ENCODE measurements around the gene SLC52A1.
"Not testable (repeated sequence)": the region's sequence is repeated elsewhere in the genome, so short reads cannot be mapped to it uniquely, and the experiment has no call there.

SLC52A1 gene

GRCh38 chr17:5032865-5033264 is 2.4 kb downstream of the SLC52A1 start:
- Histone ChIP-seq H3K9ac (no peak overlapping the region), H3K4me2 (no peak overlapping the region), H3K36me3 (no peaks in the 10 kb centered on the region), H3K27ac (no peak overlapping the region), H4K20me1 (no peaks in the 10 kb centered on the region), H3K4me1 (peaks cover 27% of the 10 kb centered on the region), H3K9me3 (no peaks in the 10 kb centered on the region), H3K27me3 (no peaks in the 10 kb centered on the region), H3K4me3 (no peak overlapping the region)
- no peak for TF ChIP-seq Cebpa-rat (IDR thresholded peaks at IDR 0.05)

GRCh38 chr17:5031365-5032082 is 3.7 kb downstream of the SLC52A1 start:
- no peak for TF ChIP-seq Cebpa-rat (IDR thresholded peaks at IDR 0.05)
- no peaks in the 10 kb centered on the region for H3K36me3 ChIP-seq
- no peaks in the 10 kb centered on the region for H4K20me1 ChIP-seq
- peak overlapping the region; percentile 57; the same call in 1 of the 2 replicates for H3K9ac ChIP-seq
- H3K27ac ChIP-seq = peak overlapping the region; percentile 39; the same call in 1 of the 2 replicates
- H3K4me1 ChIP-seq = peaks cover 27% of the 10 kb centered on the region
- no peaks in the 10 kb centered on the region for H3K27me3 ChIP-seq
- no peaks in the 10 kb centered on the region for H3K9me3 ChIP-seq
- peak overlapping the region; percentile 57 for H3K4me3 ChIP-seq
- peak overlapping the region; percentile 83 for H3K4me2 ChIP-seq

GRCh38 chr17:5030168-5030567 is 5.1 kb downstream of the SLC52A1 start:
- H3K4me1 ChIP-seq = peaks cover 23% of the 10 kb centered on the region
- not testable (repeated sequence) for H3K9me3 ChIP-seq, H3K4me2 ChIP-seq

GRCh38 chr17:5027916-5028315 is 7.3 kb downstream of the SLC52A1 start:
- TF ChIP-seq Cebpa-rat (IDR thresholded peaks at IDR 0.05) = no peak
- peaks cover 16% of the 10 kb centered on the region for H3K36me3 ChIP-seq
- no peaks in the 10 kb centered on the region for H4K20me1 ChIP-seq
- peaks cover 16% of the 10 kb centered on the region for H3K4me1 ChIP-seq
- no peak overlapping the region for H3K9ac ChIP-seq
- H3K4me2 ChIP-seq = no peak overlapping the region
- H3K4me3 ChIP-seq = no peak overlapping the region
- H3K27me3 ChIP-seq = no peaks in the 10 kb centered on the region
- H3K27ac ChIP-seq = no peak overlapping the region
- H3K9me3 ChIP-seq = no peaks in the 10 kb centered on the region

More at GRCh38 chr17:5030168-5030567, 5.1 kb downstream of the SLC52A1 start:
- not testable (repeated sequence) for H3K36me3 ChIP-seq, H3K27me3 ChIP-seq, H3K27ac ChIP-seq, H3K4me3 ChIP-seq, H3K9ac ChIP-seq, H4K20me1 ChIP-seq

- H3K4me2 ChIP-seq = no peak overlapping the region
- no peaks in the 10 kb centered on the region for H4K20me1 ChIP-seq
- peaks cover 22% of the 10 kb centered on the region for H3K36me3 ChIP-seq
- H3K27ac ChIP-seq = no peak overlapping the region
- no peak overlapping the region for H3K9ac ChIP-seq
- H3K27me3 ChIP-seq = no peaks in the 10 kb centered on the region
- H3K4me3 ChIP-seq = no peak overlapping the region
- TF ChIP-seq Cebpa-rat (IDR thresholded peaks at IDR 0.05) = no peak
- H3K4me1 ChIP-seq = peaks cover 16% of the 10 kb centered on the region
- no peaks in the 10 kb centered on the region for H3K9me3 ChIP-seq
Measured at GRCh38 chr17:5027299-5027698, 7.9 kb downstream of the SLC52A1 start.

- no peak overlapping the region for H3K4me2 ChIP-seq
- no peak overlapping the region for H3K4me3 ChIP-seq
- H3K9me3 ChIP-seq = no peaks in the 10 kb centered on the region
- H3K36me3 ChIP-seq = peaks cover 48% of the 10 kb centered on the region
- H4K20me1 ChIP-seq = peaks cover 1% of the 10 kb centered on the region; the same call in 1 of the 2 replicates
- TF ChIP-seq Cebpa-rat (IDR thresholded peaks at IDR 0.05) = no peak
- H3K27ac ChIP-seq = no peak overlapping the region
- peaks cover 7% of the 10 kb centered on the region for H3K4me1 ChIP-seq
- H3K27me3 ChIP-seq = no peaks in the 10 kb centered on the region
- H3K9ac ChIP-seq = no peak overlapping the region
Measured at GRCh38 chr17:5024604-5025003, 10.6 kb downstream of the SLC52A1 start.

GRCh38 chr17:5023588-5024147 is 11.6 kb downstream of the SLC52A1 start:
- Histone ChIP-seq H4K20me1 (peaks cover 8% of the 10 kb centered on the region; the same call in 1 of the 2 replicates), H3K4me3 (no peak overlapping the region), H3K4me2 (no peak overlapping the region), H3K9me3 (no peaks in the 10 kb centered on the region), H3K27me3 (no peaks in the 10 kb centered on the region), H3K4me1 (peaks cover 12% of the 10 kb centered on the region), H3K9ac (no peak overlapping the region), H3K27ac (no peak overlapping the region), H3K36me3 (peaks cover 57% of the 10 kb centered on the region)
- no peak for TF ChIP-seq Cebpa-rat (IDR thresholded peaks at IDR 0.05)

GRCh38 chr17:5022171-5022711 is 13.0 kb downstream of the SLC52A1 start:
- no peak overlapping the region for H3K27ac ChIP-seq
- H3K4me3 ChIP-seq = no peak overlapping the region
- peaks cover 8% of the 10 kb centered on the region; the same call in 1 of the 2 replicates for H4K20me1 ChIP-seq
- H3K9me3 ChIP-seq = no peaks in the 10 kb centered on the region
- H3K9ac ChIP-seq = no peak overlapping the region
- H3K4me1 ChIP-seq = peaks cover 22% of the 10 kb centered on the region
- H3K27me3 ChIP-seq = no peaks in the 10 kb centered on the region
- no peak for TF ChIP-seq Cebpa-rat (IDR thresholded peaks at IDR 0.05)
- H3K4me2 ChIP-seq = no peak overlapping the region
- H3K36me3 ChIP-seq = peaks cover 58% of the 10 kb centered on the region

- Histone ChIP-seq H3K36me3 (peaks cover 63% of the 10 kb centered on the region), H3K4me3 (no peak overlapping the region), H3K4me1 (peaks cover 39% of the 10 kb centered on the region), H3K27me3 (no peaks in the 10 kb centered on the region), H3K9ac (no peak overlapping the region), H4K20me1 (peaks cover 8% of the 10 kb centered on the region; the same call in 1 of the 2 replicates), H3K4me2 (no peak overlapping the region), H3K27ac (no peak overlapping the region), H3K9me3 (no peaks in the 10 kb centered on the region)
- TF ChIP-seq Cebpa-rat (IDR thresholded peaks at IDR 0.05) = no peak
Measured at GRCh38 chr17:5020502-5021023, 14.7 kb downstream of the SLC52A1 start.

GRCh38 chr17:5019475-5019956 is 15.7 kb downstream of the SLC52A1 start:
- Histone ChIP-seq H4K20me1 (peaks cover 8% of the 10 kb centered on the region; the same call in 1 of the 2 replicates), H3K4me1 (peaks cover 40% of the 10 kb centered on the region), H3K36me3 (peaks cover 70% of the 10 kb centered on the region), H3K9me3 (no peaks in the 10 kb centered on the region), H3K27ac (no peak overlapping the region), H3K9ac (no peak overlapping the region), H3K4me2 (no peak overlapping the region), H3K27me3 (no peaks in the 10 kb centered on the region), H3K4me3 (no peak overlapping the region)
- TF ChIP-seq Cebpa-rat (IDR thresholded peaks at IDR 0.05) = no peak
